OCI-LY7 (cell line): ENCODE results near the gene OPRL1. TPM values are rescaled to one million over a fixed set of nuclear protein-coding genes. Genes with fewer than 3 reads are reported as not detected.

ENCODE experiments used
- Bru-seq: library from RNA; stranded (reverse); fragments of 400-500 nt; gene quantifications from one replicate; lab custom pipeline; 2021; lab: Mats Ljungman, UMichigan
- BruChase-seq, 2 experiments: library from RNA; stranded (reverse); fragments of 400-500 nt; gene quantifications; one replicate each; lab custom pipeline; 2021; lab: Mats Ljungman, UMichigan
- BruUV-seq: library from RNA; stranded (reverse); fragments of 400-500 nt; replicated peaks from 2 replicates; lab custom pipeline; 2021; lab: Mats Ljungman, UMichigan
- CTCF ChIA-PET: fragments of 300-600 bp; sonication (Branson Sonifier 250); formaldehyde crosslinking; loops from one replicate; lab custom pipeline; 2022; ENCODE audit warnings: antibody characterized with exemption; ENCODE audit not compliant: unreplicated experiment; lab: Charles Lee
- POLR2A ChIA-PET: fragments of 300-600 bp; sonication (Branson Sonifier 250); formaldehyde crosslinking; loops from one replicate; lab custom pipeline; 2022; ENCODE audit warnings: antibody characterized with exemption; lab: Charles Lee
- DNase-seq: peaks from one replicate; pipeline ENCODE4 v3.0.0-alpha.2; 2015; ENCODE audit warnings: low spot score
- H2AFZ ChIP-seq: fragments of 200-600 bp; sonication (generic), shearing (Covaris generic); 2 replicates; pipeline ENCODE4 v1.6.1; 2014; ENCODE audit warnings: mild to moderate bottlenecking, antibody characterized with exemption, low read length, moderate library complexity
- H3K27ac ChIP-seq: fragments of 200-600 bp; sonication (generic); 2 replicates; pipeline ENCODE4 v1.5.1; 2014; ENCODE audit warnings: mixed run types, low read depth, mild to moderate bottlenecking, moderate library complexity, low read length, inconsistent platforms; ENCODE audit not compliant: poor library complexity, severe bottlenecking
- H3K36me3 ChIP-seq: fragments of 200-600 bp; sonication (generic); 2 replicates; pipeline ENCODE4 v1.6.1; 2014; ENCODE audit warnings: mild to moderate bottlenecking, antibody characterized with exemption, low read length, moderate library complexity, mixed read lengths; ENCODE audit not compliant: insufficient read depth
- H3K4me1 ChIP-seq: fragments of 200-600 bp; sonication (generic); 2 replicates; pipeline ENCODE4 v1.5.1; 2014; ENCODE audit warnings: mild to moderate bottlenecking, low read length; ENCODE audit not compliant: insufficient read depth, poor library complexity, severe bottlenecking
- H3K4me2 ChIP-seq: fragments of 200-600 bp; sonication (generic); 2 replicates; pipeline ENCODE4 v1.6.1; 2014; ENCODE audit warnings: mild to moderate bottlenecking, low read length
- H3K4me3 ChIP-seq: fragments of 200-600 bp; sonication (generic); 2 replicates; pipeline ENCODE4 v1.5.1; 2014; ENCODE audit warnings: mild to moderate bottlenecking, low read depth, low read length; ENCODE audit not compliant: poor library complexity, severe bottlenecking
- H3K79me2 ChIP-seq: fragments of 200-600 bp; sonication (generic); 2 replicates; pipeline ENCODE4 v1.6.1; 2016; ENCODE audit warnings: low read depth, mild to moderate bottlenecking, low read length, moderate library complexity, mixed read lengths; ENCODE audit not compliant: insufficient read depth
- H3K9me2 ChIP-seq: fragments of 200-600 bp; sonication (generic); 2 replicates; pipeline ENCODE4 v1.6.1; 2016; ENCODE audit warnings: mild to moderate bottlenecking, low read length, mixed read lengths; ENCODE audit not compliant: insufficient read depth
- H3K9me3 ChIP-seq: fragments of 200-600 bp; sonication (generic); 2 replicates; pipeline ENCODE4 v1.6.1; 2014; ENCODE audit warnings: mild to moderate bottlenecking, mixed run types, low read length, mixed read lengths
- H4K20me1 ChIP-seq: fragments of 200-600 bp; sonication (generic); 2 replicates; pipeline ENCODE4 v1.6.1; 2014; ENCODE audit warnings: mild to moderate bottlenecking, antibody characterized with exemption, low read length, moderate library complexity, mixed read lengths; ENCODE audit not compliant: insufficient read depth
- EZH2phosphoT487 ChIP-seq: fragments of 200-600 bp; sonication (generic); IDR thresholded peaks from 2 replicates; pipeline ENCODE4 v1.6.1; 2018; ENCODE audit warnings: low read depth, borderline replicate concordance, mild to moderate bottlenecking, mixed run types, antibody characterized with exemption, low read length, moderate library complexity, mixed read lengths
- intact Hi-C: fragments of 100-400 bp; cut with micrococcal nuclease; formaldehyde crosslinking; loops from one replicate; pipeline ENCODE4 v1.10.0; 2022; ENCODE audit not compliant: unreplicated experiment
- long read RNA-seq: library from polyadenylated mRNA; stranded (forward); transcript quantifications from one replicate; pipeline ENCODE4 v2.0.0, GENCODE V29; 2022
- total RNA-seq, 2 experiments: library from RNA; depleted of rRNA in 1 of 2; stranded (reverse); fragments of >200 nt in 1 of 2; shearing (Covaris generic) in 1 of 2; gene quantifications; 2 replicates each; pipeline ENCODE4 v1.2.3, GENCODE V29; 2014 to 2022
- TF ChIP-seq, protein P1 (sequence below): fragments of 200-600 bp; sonication (generic); conservative IDR thresholded peaks from 2 replicates; pipeline ENCODE4 v1.5.1; 2014; ENCODE audit warnings: mild to moderate bottlenecking, antibody characterized with exemption, low read length, moderate library complexity, mixed read lengths

Gene OPRL1
- total RNA-seq (2014; rRNA removed; shearing (Covaris generic)) (4.8 and 6.4 TPM in 2 replicates), total RNA-seq (2022) (6.1 and 7.6 TPM in 2 replicates), Bru-seq, nascent RNA (percentile 31 among the genes with signal in this experiment), BruChase-seq, experiment 1, labeled RNA remaining after a 6-hour chase (percentile 43 among the genes with signal in this experiment), BruChase-seq, experiment 2, labeled RNA remaining after a 2-hour chase (percentile 40 among the genes with signal in this experiment)
- long read RNA-seq, partial matches to known transcripts: 17 of 20 reads
- long read RNA-seq, other reads (novel, unspliced or antisense): 1 of 20 reads

DNA sequence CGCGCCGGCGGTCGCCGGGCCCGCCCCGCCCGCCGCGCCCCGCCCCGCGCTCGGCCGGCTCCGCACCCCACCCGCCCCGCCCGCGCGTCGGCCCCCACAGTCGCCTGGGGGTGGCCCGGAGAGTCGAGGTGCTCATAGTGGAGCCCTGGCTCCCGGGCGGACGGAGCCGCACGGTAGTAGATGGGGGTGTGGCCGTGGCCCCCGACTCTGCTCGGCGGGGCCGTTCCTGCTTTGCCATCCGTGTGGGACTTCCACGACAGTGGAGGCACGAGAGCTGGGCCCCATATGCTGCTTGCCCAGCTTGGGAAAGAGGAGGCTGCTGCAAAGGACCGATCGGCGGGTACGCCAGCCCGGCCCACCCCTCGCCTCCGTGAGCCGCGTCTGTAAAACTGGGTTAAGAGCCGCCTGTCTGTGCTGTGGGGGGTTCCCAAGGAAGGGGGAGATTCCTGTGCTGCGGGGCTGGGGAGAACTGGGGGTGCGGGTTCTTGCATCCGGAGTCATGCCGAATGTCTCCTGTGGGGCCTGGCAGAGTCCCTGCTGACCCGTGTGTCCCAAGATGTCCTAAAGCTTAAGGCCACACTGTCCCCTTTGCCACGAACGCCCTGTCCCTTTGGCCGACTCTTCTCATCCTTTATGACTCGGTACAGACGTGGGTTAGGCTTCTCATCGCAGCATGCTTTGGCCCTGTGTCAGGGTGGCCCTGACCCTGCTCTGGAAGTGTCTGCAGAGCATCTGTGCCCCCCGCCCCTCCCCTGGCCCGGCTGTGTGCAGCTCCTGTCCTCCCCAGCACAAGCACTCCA is at the start of gene OPRL1:
Gene OPRL1, plus strand, starts transcription at position 70 of the 800 bp plus-strand sequence. CDS start 12,639 bp downstream, outside the sequence.
- Histone ChIP-seq H3K79me2 (peaks cover 13% of the 10 kb centered on the region; the same call in 1 of the 2 replicates), H3K9me3 (no peaks in the 10 kb centered on the region), H3K4me2 (peak within 1 kb of the TSS; percentile 90), H3K27ac (peak within 1 kb of the TSS; percentile 97), H3K36me3 (peaks cover 12% of the 10 kb centered on the region; the same call in 1 of the 2 replicates), H2AFZ (peak within 1 kb of the TSS; percentile 33; the same call in 1 of the 2 replicates), H4K20me1 (no peaks in the 10 kb centered on the region), H3K4me3 (peak within 1 kb of the TSS; percentile 94), H3K9me2 (no peaks in the 10 kb centered on the region), H3K4me1 (peaks cover 44% of the 10 kb centered on the region)
- intact Hi-C loops: no loop called here
- DNase-seq: no peak
- TF ChIP-seq, protein P1, sequence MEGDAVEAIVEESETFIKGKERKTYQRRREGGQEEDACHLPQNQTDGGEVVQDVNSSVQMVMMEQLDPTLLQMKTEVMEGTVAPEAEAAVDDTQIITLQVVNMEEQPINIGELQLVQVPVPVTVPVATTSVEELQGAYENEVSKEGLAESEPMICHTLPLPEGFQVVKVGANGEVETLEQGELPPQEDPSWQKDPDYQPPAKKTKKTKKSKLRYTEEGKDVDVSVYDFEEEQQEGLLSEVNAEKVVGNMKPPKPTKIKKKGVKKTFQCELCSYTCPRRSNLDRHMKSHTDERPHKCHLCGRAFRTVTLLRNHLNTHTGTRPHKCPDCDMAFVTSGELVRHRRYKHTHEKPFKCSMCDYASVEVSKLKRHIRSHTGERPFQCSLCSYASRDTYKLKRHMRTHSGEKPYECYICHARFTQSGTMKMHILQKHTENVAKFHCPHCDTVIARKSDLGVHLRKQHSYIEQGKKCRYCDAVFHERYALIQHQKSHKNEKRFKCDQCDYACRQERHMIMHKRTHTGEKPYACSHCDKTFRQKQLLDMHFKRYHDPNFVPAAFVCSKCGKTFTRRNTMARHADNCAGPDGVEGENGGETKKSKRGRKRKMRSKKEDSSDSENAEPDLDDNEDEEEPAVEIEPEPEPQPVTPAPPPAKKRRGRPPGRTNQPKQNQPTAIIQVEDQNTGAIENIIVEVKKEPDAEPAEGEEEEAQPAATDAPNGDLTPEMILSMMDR: no peak
- TF ChIP-seq EZH2phosphoT487: no peak
- ChIA-PET POLR2A (interaction anchor here (0.9 to 1.2 kb wide), 2 partner anchors 9 to 19 kb away, joined by 5 read pairs; no protein-coding TSS in a partner anchor), CTCF (interaction anchor here (1.2 kb wide), 1 partner anchor 20 kb away, joined by 7 read pairs; no protein-coding TSS in a partner anchor)
- BruUV-seq: no TSS peak

GRCh38 chr20:64030371-64031134 is 49.3 kb upstream of the OPRL1 start:
- Histone ChIP-seq H3K79me2 (no peaks in the 10 kb centered on the region), H3K4me1 (no peaks in the 10 kb centered on the region), H2AFZ (no peak overlapping the region), H3K9me2 (no peaks in the 10 kb centered on the region), H3K9me3 (no peaks in the 10 kb centered on the region), H3K36me3 (peaks cover 82% of the 10 kb centered on the region), H4K20me1 (no peaks in the 10 kb centered on the region), H3K4me2 (no peak overlapping the region), H3K27ac (no peak overlapping the region), H3K4me3 (no peak overlapping the region)
- no TSS peak for BruUV-seq
- CTCF ChIA-PET: no interaction called here
- no peak for DNase-seq
- POLR2A ChIA-PET: no interaction called here
- intact Hi-C loops: no loop called here
- TF ChIP-seq EZH2phosphoT487: no peak
- TF ChIP-seq, protein P1: no peak
